Neural progenitor cell (in vitro differentiated cells): ENCODE data around the gene PSMC3. TPM values are rescaled to one million over a fixed set of nuclear protein-coding genes. Genes with fewer than 3 reads are reported as not detected.

Experiments
- DNase-seq: peaks from one replicate; pipeline ENCODE4 v3.0.0-alpha.2; 2016; ENCODE audit warnings: low spot score
- H2AFZ ChIP-seq: fragments of 200-600 bp; sonication (generic); replicated peaks from 2 replicates; pipeline ENCODE4 v1.6.1; 2016; ENCODE audit warnings: antibody characterized with exemption
- H3F3A ChIP-seq: fragments of 200-600 bp; sonication (generic); 2 replicates; pipeline ENCODE4 v1.6.1; 2016; ENCODE audit warnings: antibody characterized with exemption, low read depth
- H3K27ac ChIP-seq: fragments of 200-600 bp; sonication (generic); 2 replicates; pipeline ENCODE4 v1.5.1; 2016; ENCODE audit warnings: mild to moderate bottlenecking
- H3K27me3 ChIP-seq: fragments of 200-600 bp; sonication (generic); 2 replicates; pipeline ENCODE4 v1.6.1; 2016; ENCODE audit warnings: mild to moderate bottlenecking, moderate library complexity
- H3K36me3 ChIP-seq: fragments of 200-600 bp; sonication (generic); 2 replicates; pipeline ENCODE4 v1.5.1; 2016
- H3K4me1 ChIP-seq: fragments of 200-600 bp; sonication (generic); 2 replicates; pipeline ENCODE4 v1.6.1; 2016; ENCODE audit warnings: mixed run types
- H3K4me2 ChIP-seq: fragments of 200-600 bp; sonication (generic); 2 replicates; pipeline ENCODE4 v1.6.1; 2016
- H3K4me3 ChIP-seq: fragments of 200-600 bp; sonication (generic); 2 replicates; pipeline ENCODE4 v1.5.1; 2016
- H3K79me2 ChIP-seq: fragments of 200-600 bp; sonication (generic); 2 replicates; pipeline ENCODE4 v1.6.1; 2016; ENCODE audit warnings: low read depth
- H3K9ac ChIP-seq: fragments of 200-600 bp; sonication (generic); 2 replicates; pipeline ENCODE4 v1.6.1; 2016
- H3K9me3 ChIP-seq: fragments of 200-600 bp; sonication (generic); 2 replicates; pipeline ENCODE4 v1.5.1; 2016; ENCODE audit warnings: low read depth
- H4K20me1 ChIP-seq: fragments of 200-600 bp; sonication (generic); 2 replicates; pipeline ENCODE4 v1.6.1; 2016; ENCODE audit warnings: low read depth
- H3K27ac Mint-ChIP-seq: 3 replicates; pipeline ENCODE4 v1.8.0; 2021; ENCODE audit warnings: mixed read lengths
- H3K27me3 Mint-ChIP-seq: 2 replicates; pipeline ENCODE4 v1.8.0; 2022; ENCODE audit warnings: low read depth, mild to moderate bottlenecking, inconsistent platforms, moderate library complexity, mixed read lengths; ENCODE audit not compliant: insufficient read depth
- H3K36me3 Mint-ChIP-seq: 3 replicates; pipeline ENCODE4 v1.8.0; 2021; ENCODE audit warnings: mixed read lengths
- H3K4me1 Mint-ChIP-seq: 3 replicates; pipeline ENCODE4 v1.8.0; 2021; ENCODE audit warnings: mixed read lengths
- H3K4me3 Mint-ChIP-seq: 3 replicates; pipeline ENCODE4 v1.8.0; 2021; ENCODE audit warnings: mild to moderate bottlenecking, moderate library complexity, mixed read lengths
- H3K9me3 Mint-ChIP-seq: 3 replicates; pipeline ENCODE4 v1.8.0; 2020; ENCODE audit warnings: mixed read lengths
- EZH2 ChIP-seq: fragments of 200-600 bp; sonication (generic); IDR thresholded peaks from 2 replicates; pipeline ENCODE4 v1.6.1; 2017; ENCODE audit warnings: antibody characterized with exemption, mild to moderate bottlenecking, moderate library complexity
- EZH2phosphoT487 ChIP-seq: fragments of 200-600 bp; sonication (generic); IDR thresholded peaks from 2 replicates; pipeline ENCODE4 v1.6.1; 2017; ENCODE audit warnings: antibody characterized with exemption
- total RNA-seq: library from RNA; depleted of rRNA; stranded (reverse); fragments of >200 nt; gene quantifications from 2 replicates; pipeline ENCODE4 v1.2.3, GENCODE V29; 2015; ENCODE audit warnings: low replicate concordance
- TF ChIP-seq, protein P1 (sequence below): fragments of 200-600 bp; sonication (generic); IDR thresholded peaks from 2 replicates; pipeline ENCODE4 v1.5.1; 2017; ENCODE audit warnings: antibody characterized with exemption, mild to moderate bottlenecking

PSMC3 gene
- total RNA-seq, 1 donor from 2014 or later = 175 TPM

DNA sequence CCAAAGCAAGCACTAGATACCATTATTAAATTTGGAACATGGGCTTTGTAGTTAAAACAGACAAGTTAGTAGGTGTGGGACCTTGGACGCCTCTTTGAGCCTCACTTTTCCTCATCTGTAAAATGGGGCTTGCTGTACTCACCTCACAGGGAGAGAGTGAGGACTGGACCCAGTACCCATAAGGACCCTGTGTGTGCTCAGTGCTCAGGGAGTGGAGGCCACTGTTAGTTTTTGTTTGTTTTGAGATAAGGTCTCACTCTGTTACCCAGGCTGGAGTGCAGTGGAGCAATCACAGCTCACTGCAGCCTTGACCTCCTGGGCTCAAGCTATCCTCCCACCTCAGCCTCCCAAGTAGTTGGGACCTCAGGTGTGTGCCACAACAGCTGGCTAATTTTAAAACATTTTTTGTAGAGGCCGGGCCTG is 13.8 kb upstream of the PSMC3 start:
- no peak for DNase-seq
- H3K36me3 ChIP-seq = no peaks in the 10 kb centered on the region

DNA sequence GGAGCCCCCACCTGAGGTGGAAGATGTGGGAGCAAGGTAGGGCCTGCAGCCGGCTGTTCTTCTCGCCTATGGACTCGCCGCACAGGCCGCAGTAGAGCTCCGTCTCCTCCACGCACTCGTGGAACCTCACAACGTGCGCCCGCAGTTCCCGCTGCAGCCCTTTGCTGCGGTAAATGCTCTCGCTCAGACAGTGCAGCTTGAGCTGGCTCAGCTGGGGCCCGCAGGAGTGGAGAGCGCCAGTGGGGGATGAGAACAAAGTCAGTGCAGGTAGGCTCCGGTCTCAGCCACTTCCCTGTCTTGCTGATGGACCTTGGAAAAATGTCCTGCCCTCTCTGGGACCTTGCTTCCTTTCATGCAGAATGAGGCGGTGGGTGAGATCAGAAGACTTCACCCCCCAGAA is 12.5 kb upstream of the PSMC3 start:
- no peak overlapping the region for H3K27ac Mint-ChIP-seq
- Histone ChIP-seq H3K79me2 (no peaks in the 10 kb centered on the region), H3K36me3 (no peaks in the 10 kb centered on the region), H3K27me3 (no peaks in the 10 kb centered on the region), H3K27ac (no peak overlapping the region), H3K9me3 (no peaks in the 10 kb centered on the region), H3F3A (no peaks in the 10 kb centered on the region), H2AFZ (no peak overlapping the region), H3K4me3 (no peak overlapping the region), H4K20me1 (no peaks in the 10 kb centered on the region), H3K4me2 (no peak overlapping the region), H3K9ac (no peak overlapping the region), H3K4me1 (no peaks in the 10 kb centered on the region)
- H3K9me3 Mint-ChIP-seq = no peaks in the 10 kb centered on the region
- no peaks in the 10 kb centered on the region for H3K4me1 Mint-ChIP-seq
- DNase-seq = no peak
- peaks cover 4% of the 10 kb centered on the region for H3K27me3 Mint-ChIP-seq
- no peaks in the 10 kb centered on the region for H3K36me3 Mint-ChIP-seq
- TF ChIP-seq EZH2phosphoT487 (no peak), EZH2 (no peak)
- TF ChIP-seq, protein P1, sequence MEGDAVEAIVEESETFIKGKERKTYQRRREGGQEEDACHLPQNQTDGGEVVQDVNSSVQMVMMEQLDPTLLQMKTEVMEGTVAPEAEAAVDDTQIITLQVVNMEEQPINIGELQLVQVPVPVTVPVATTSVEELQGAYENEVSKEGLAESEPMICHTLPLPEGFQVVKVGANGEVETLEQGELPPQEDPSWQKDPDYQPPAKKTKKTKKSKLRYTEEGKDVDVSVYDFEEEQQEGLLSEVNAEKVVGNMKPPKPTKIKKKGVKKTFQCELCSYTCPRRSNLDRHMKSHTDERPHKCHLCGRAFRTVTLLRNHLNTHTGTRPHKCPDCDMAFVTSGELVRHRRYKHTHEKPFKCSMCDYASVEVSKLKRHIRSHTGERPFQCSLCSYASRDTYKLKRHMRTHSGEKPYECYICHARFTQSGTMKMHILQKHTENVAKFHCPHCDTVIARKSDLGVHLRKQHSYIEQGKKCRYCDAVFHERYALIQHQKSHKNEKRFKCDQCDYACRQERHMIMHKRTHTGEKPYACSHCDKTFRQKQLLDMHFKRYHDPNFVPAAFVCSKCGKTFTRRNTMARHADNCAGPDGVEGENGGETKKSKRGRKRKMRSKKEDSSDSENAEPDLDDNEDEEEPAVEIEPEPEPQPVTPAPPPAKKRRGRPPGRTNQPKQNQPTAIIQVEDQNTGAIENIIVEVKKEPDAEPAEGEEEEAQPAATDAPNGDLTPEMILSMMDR = no peak
- H3K4me3 Mint-ChIP-seq = peak overlapping the region; percentile 10

More for the DNA sequence above, 13.8 kb upstream of the PSMC3 start:
- H3F3A ChIP-seq = no peaks in the 10 kb centered on the region
- no peaks in the 10 kb centered on the region for H3K79me2 ChIP-seq
- no peaks in the 10 kb centered on the region for H3K27me3 ChIP-seq
- H3K9me3 Mint-ChIP-seq = no peaks in the 10 kb centered on the region
- H3K4me1 Mint-ChIP-seq = no peaks in the 10 kb centered on the region
- no peak overlapping the region for H3K4me3 Mint-ChIP-seq
- no peak overlapping the region for H2AFZ ChIP-seq
- H3K36me3 Mint-ChIP-seq = no peaks in the 10 kb centered on the region
- H3K9me3 ChIP-seq = no peaks in the 10 kb centered on the region
- no peak overlapping the region for H3K27ac ChIP-seq
- H4K20me1 ChIP-seq = no peaks in the 10 kb centered on the region
- TF ChIP-seq, protein P1 = no peak
- TF ChIP-seq EZH2 (no peak), EZH2phosphoT487 (no peak)
- H3K27me3 Mint-ChIP-seq = peaks cover 4% of the 10 kb centered on the region
- H3K9ac ChIP-seq = no peak overlapping the region
- H3K4me2 ChIP-seq = no peak overlapping the region
- no peaks in the 10 kb centered on the region for H3K4me1 ChIP-seq
- no peak overlapping the region for H3K4me3 ChIP-seq
- no peak overlapping the region for H3K27ac Mint-ChIP-seq

DNA sequence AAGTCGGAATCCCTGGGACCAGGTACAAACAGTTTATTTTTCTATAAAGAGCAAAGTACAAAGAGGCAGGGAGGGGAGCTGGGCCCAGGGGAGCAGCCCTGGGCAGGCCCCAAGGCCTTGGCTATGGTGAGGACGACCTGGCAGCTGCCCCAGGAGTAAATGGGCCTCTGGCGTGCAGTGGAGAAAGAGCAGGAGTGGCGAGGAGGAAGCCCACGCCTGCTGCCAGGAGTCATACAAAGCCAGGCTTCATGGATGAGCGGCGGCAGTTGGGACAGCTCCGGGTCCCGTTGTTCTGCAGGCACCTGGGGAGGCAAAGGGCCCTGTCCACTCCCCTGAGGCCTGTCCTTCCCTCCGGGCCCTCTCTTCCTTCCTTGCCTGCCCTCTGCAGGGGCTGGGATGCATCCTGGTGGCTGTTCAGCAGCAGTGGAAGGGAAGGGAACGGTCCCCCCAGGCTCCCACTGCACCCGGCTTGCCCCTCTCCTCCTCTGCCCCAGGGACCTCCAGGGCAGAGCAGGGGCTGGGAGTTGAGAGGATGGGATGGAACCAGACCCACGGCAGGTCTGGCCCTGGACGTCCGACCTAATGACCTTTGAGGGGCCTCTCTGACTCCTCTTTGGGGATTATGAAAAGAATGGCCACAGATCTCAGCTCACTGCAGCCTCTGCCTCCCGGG is 11.6 kb upstream of the PSMC3 start:
- peak overlapping the region; percentile 46 for H3K4me3 Mint-ChIP-seq
- H3K27ac ChIP-seq = no peak overlapping the region
- no peak overlapping the region for H3K4me3 ChIP-seq
- H3K27ac Mint-ChIP-seq = peak overlapping the region; percentile 46
- H3K27me3 ChIP-seq = no peaks in the 10 kb centered on the region
- no peaks in the 10 kb centered on the region for H3K79me2 ChIP-seq
- TF ChIP-seq, protein P1 = no peak
- no peak for TF ChIP-seq EZH2
- TF ChIP-seq EZH2phosphoT487 = no peak
- H3F3A ChIP-seq = no peaks in the 10 kb centered on the region
- peak overlapping the region; percentile 24 for H2AFZ ChIP-seq
- H3K36me3 ChIP-seq = no peaks in the 10 kb centered on the region
- DNase-seq = no peak
- no peak overlapping the region for H3K9ac ChIP-seq
- no peaks in the 10 kb centered on the region for H3K36me3 Mint-ChIP-seq
- no peaks in the 10 kb centered on the region for H3K9me3 ChIP-seq
- no peaks in the 10 kb centered on the region for H3K9me3 Mint-ChIP-seq
- H3K4me2 ChIP-seq = no peak overlapping the region
- no peaks in the 10 kb centered on the region for H4K20me1 ChIP-seq
- peaks cover 4% of the 10 kb centered on the region for H3K27me3 Mint-ChIP-seq
- no peaks in the 10 kb centered on the region for H3K4me1 ChIP-seq
- peaks cover 4% of the 10 kb centered on the region for H3K4me1 Mint-ChIP-seq
